PC-3 (cell line): ENCODE data around the gene CHI3L1. TPM values are rescaled to one million over a fixed set of nuclear protein-coding genes. Genes with fewer than 3 reads are reported as not detected.

ENCODE experiments used
- ATAC-seq: fragments of 200-7000 bp; cut with Tn5 transposase; 2 replicates; pipeline ENCODE4 v1.9.1; 2020; ENCODE audit warnings: mild to moderate bottlenecking, moderate library complexity
- BruUV-seq: library from RNA; stranded (reverse); fragments of 400-500 nt; replicated peaks from 2 replicates; lab custom pipeline; 2021; lab: Mats Ljungman, UMichigan
- CTCF ChIA-PET: fragments of 300-600 bp; sonication (Branson Sonifier 250); formaldehyde crosslinking; loops from one replicate; lab custom pipeline; 2022; ENCODE audit warnings: antibody characterized with exemption; lab: Charles Lee
- POLR2A ChIA-PET: fragments of 300-600 bp; sonication (Branson Sonifier 250); formaldehyde crosslinking; loops from one replicate; lab custom pipeline; 2022; ENCODE audit warnings: antibody characterized with exemption; ENCODE audit not compliant: unreplicated experiment; lab: Charles Lee
- DNase-seq: peaks from one replicate; pipeline ENCODE4 v3.0.0-alpha.2; 2015
- H2AFZ ChIP-seq: fragments of 300-600 bp; sonication (generic); 2 replicates; pipeline ENCODE4 v1.6.0; 2016; ENCODE audit warnings: antibody characterized with exemption, low read length
- H3F3A ChIP-seq: fragments of 300-600 bp; sonication (generic); one replicate; pipeline ENCODE4 v1.6.0; 2017; ENCODE audit warnings: antibody characterized with exemption, low read length, control low read depth, mild to moderate bottlenecking; ENCODE audit not compliant: unreplicated experiment
- H3K27ac ChIP-seq: fragments of 300-600 bp; sonication (generic); 2 replicates; pipeline ENCODE4 v1.5.1; 2016; ENCODE audit warnings: mild to moderate bottlenecking, low read length
- H3K27me3 ChIP-seq: fragments of 300-600 bp; sonication (generic); 2 replicates; pipeline ENCODE4 v1.6.1; 2016; ENCODE audit warnings: low read length, mixed read lengths
- H3K36me3 ChIP-seq: fragments of 300-600 bp; sonication (generic); 2 replicates; pipeline ENCODE4 v1.6.1; 2016; ENCODE audit warnings: low read depth, mixed run types, low read length, mixed read lengths
- H3K4me1 ChIP-seq: fragments of 300-600 bp; sonication (generic); 2 replicates; pipeline ENCODE4 v1.5.1; 2016; ENCODE audit warnings: low read length; ENCODE audit not compliant: insufficient read depth
- H3K4me2 ChIP-seq: fragments of 300-600 bp; sonication (generic); 2 replicates; pipeline ENCODE4 v1.6.0; 2016; ENCODE audit warnings: low read length
- H3K4me3 ChIP-seq: fragments of 300-600 bp; sonication (generic); 2 replicates; pipeline ENCODE4 v1.5.1; 2016; ENCODE audit warnings: mild to moderate bottlenecking, low read length, mixed read lengths
- H3K79me2 ChIP-seq: fragments of 300-600 bp; sonication (generic); 2 replicates; pipeline ENCODE4 v1.6.1; 2017; ENCODE audit warnings: low read length, mixed read lengths
- H3K9ac ChIP-seq: fragments of 300-600 bp; sonication (generic); 2 replicates; pipeline ENCODE4 v1.6.0; 2016; ENCODE audit warnings: mild to moderate bottlenecking, low read length
- H3K9me2 ChIP-seq: fragments of 300-600 bp; sonication (generic); replicated peaks from 2 replicates; pipeline ENCODE4 v1.6.1; 2016; ENCODE audit warnings: mixed run types, low read length, mixed read lengths
- H3K9me3 ChIP-seq: fragments of 300-600 bp; sonication (generic); 2 replicates; pipeline ENCODE4 v1.6.1; 2016; ENCODE audit warnings: low read length, mixed read lengths
- H4K20me1 ChIP-seq: fragments of 300-600 bp; sonication (generic); 2 replicates; pipeline ENCODE4 v1.6.1; 2016; ENCODE audit warnings: low read length, mixed read lengths
- CTCF ChIP-seq: fragments of 300-600 bp; sonication (generic); conservative IDR thresholded peaks from 2 replicates; pipeline ENCODE4 v1.5.1; 2017; ENCODE audit warnings: antibody characterized with exemption, low read depth, mild to moderate bottlenecking, low read length
- EZH2 ChIP-seq: fragments of 300-600 bp; sonication (generic); IDR thresholded peaks from one replicate; pipeline ENCODE4 v1.6.1; 2017; ENCODE audit warnings: antibody characterized with exemption, mild to moderate bottlenecking, low read length; ENCODE audit not compliant: unreplicated experiment
- EZH2phosphoT487 ChIP-seq: fragments of 300-600 bp; sonication (generic); IDR thresholded peaks from 2 replicates; pipeline ENCODE4 v1.6.1; 2018; ENCODE audit warnings: mild to moderate bottlenecking, antibody characterized with exemption, low read length, borderline replicate concordance
- intact Hi-C: fragments of 100-400 bp; cut with micrococcal nuclease; formaldehyde crosslinking; loops from 2 replicates; pipeline ENCODE4 v1.9.0; 2023
- total RNA-seq: library from RNA; depleted of rRNA; stranded (reverse); fragments of >200 nt; gene quantifications from 2 replicates; pipeline ENCODE4 v1.2.3, GENCODE V29; 2014

Gene CHI3L1
- total RNA-seq, 1 experiment from 2014 or later = not detected

GRCh38 chr1:203158423-203158822 is 28.1 kb downstream of the CHI3L1 start:
- H4K20me1 ChIP-seq = no peaks in the 10 kb centered on the region
- no peak overlapping the region for H2AFZ ChIP-seq
- H3K27ac ChIP-seq = no peak overlapping the region
- ChIA-PET POLR2A (no interaction called here), CTCF (no interaction called here)
- no peak overlapping the region for H3K9ac ChIP-seq
- ATAC-seq (no peak), DNase-seq (no peak)
- H3K36me3 ChIP-seq = no peaks in the 10 kb centered on the region
- H3K4me3 ChIP-seq = no peak overlapping the region
- H3K79me2 ChIP-seq = no peaks in the 10 kb centered on the region
- H3K4me2 ChIP-seq = no peak overlapping the region
- peaks cover 25% of the 10 kb centered on the region for H3K4me1 ChIP-seq
- intact Hi-C loops = no loop called here
- no TSS peak for BruUV-seq
- peaks cover 11% of the 10 kb centered on the region; the same call in 1 of the 2 replicates for H3K9me3 ChIP-seq
- H3K27me3 ChIP-seq = peaks cover 29% of the 10 kb centered on the region
- TF ChIP-seq CTCF (no peak), EZH2 (no peak), EZH2phosphoT487 (no peak)
- peaks cover 4% of the 10 kb centered on the region for H3F3A ChIP-seq
- no peaks in the 10 kb centered on the region for H3K9me2 ChIP-seq

GRCh38 chr1:203156280-203156679 is 30.2 kb downstream of the CHI3L1 start:
- no TSS peak for BruUV-seq
- no peak overlapping the region for H3K4me3 ChIP-seq
- intact Hi-C loops = no loop called here
- H3K9ac ChIP-seq = no peak overlapping the region
- H3K79me2 ChIP-seq = no peaks in the 10 kb centered on the region
- H3K27me3 ChIP-seq = peaks cover 11% of the 10 kb centered on the region
- peaks cover 4% of the 10 kb centered on the region for H3F3A ChIP-seq
- DNase-seq = peak; percentile 44
- ATAC-seq = no peak
- ChIA-PET POLR2A (no interaction called here), CTCF (no interaction called here)
- H2AFZ ChIP-seq = no peak overlapping the region
- H3K9me3 ChIP-seq = peaks cover 11% of the 10 kb centered on the region; the same call in 1 of the 2 replicates
- no peak for TF ChIP-seq EZH2phosphoT487
- no peaks in the 10 kb centered on the region for H4K20me1 ChIP-seq
- H3K36me3 ChIP-seq = no peaks in the 10 kb centered on the region
- H3K4me2 ChIP-seq = peak overlapping the region; percentile 9; the same call in 1 of the 2 replicates
- H3K4me1 ChIP-seq = peaks cover 42% of the 10 kb centered on the region
- no peaks in the 10 kb centered on the region for H3K9me2 ChIP-seq
- no peak overlapping the region for H3K27ac ChIP-seq

- TF ChIP-seq EZH2 (no peak), EZH2phosphoT487 (no peak), CTCF (no peak)
- no peaks in the 10 kb centered on the region for H4K20me1 ChIP-seq
- BruUV-seq = no TSS peak
- H3K4me2 ChIP-seq = peak overlapping the region; percentile 52
- H3K27me3 ChIP-seq = no peaks in the 10 kb centered on the region
- no peaks in the 10 kb centered on the region for H3K9me2 ChIP-seq
- CTCF ChIA-PET = interaction anchor here (0.5 kb wide), 1 partner anchor 61 kb away, joined by 3 read pairs; no protein-coding TSS in a partner anchor
- no peaks in the 10 kb centered on the region for H3K36me3 ChIP-seq
- H3K79me2 ChIP-seq = no peaks in the 10 kb centered on the region
- H3K27ac ChIP-seq = peak overlapping the region; percentile 64
- H3F3A ChIP-seq = peaks cover 4% of the 10 kb centered on the region
- peak overlapping the region; percentile 48 for H2AFZ ChIP-seq
- peak overlapping the region; percentile 35; the same call in 1 of the 2 replicates for H3K4me3 ChIP-seq
- H3K4me1 ChIP-seq = peaks cover 42% of the 10 kb centered on the region
- POLR2A ChIA-PET = no interaction called here
- H3K9me3 ChIP-seq = peaks cover 11% of the 10 kb centered on the region; the same call in 1 of the 2 replicates
- peak; percentile 33 for ATAC-seq
- DNase-seq = peak; percentile 81
- no peak overlapping the region for H3K9ac ChIP-seq
- intact Hi-C loops = no loop called here
These were observed 32.3 kb downstream of the CHI3L1 start for GRCh38 chr1:203153989-203154821.
